Stomach (tissue), 4 donors: ENCODE measurements around the gene CDK15.

Source experiments
- CTCF ChIP-seq, 7 experiments: fragments of 450-650 bp in 4 of 7; fragments of 200-600 bp in 3 of 7; sonication (generic) in 3 of 7; IDR thresholded peaks; one replicate each; pipeline ENCODE4 v1.5.1; 2016 to 2019; ENCODE audit warnings: antibody characterized with exemption in 7 of 7, control low read depth in 2 of 7, mild to moderate bottlenecking in 1 of 7
- POLR2A ChIP-seq, 4 donors: fragments of 450-650 bp; IDR thresholded peaks; one replicate each; pipeline ENCODE4 v1.6.1; 2016; ENCODE audit warnings: antibody characterized with exemption in 4 of 4, control low read depth in 2 of 4, mild to moderate bottlenecking in 1 of 4, moderate library complexity in 1 of 4
- POLR2AphosphoS5 ChIP-seq, 3 donors: sonication (generic); formaldehyde crosslinking; IDR thresholded peaks; one replicate each; pipeline ENCODE4 v1.6.1; 2016; ENCODE audit warnings: antibody characterized with exemption in 3 of 3

DNA sequence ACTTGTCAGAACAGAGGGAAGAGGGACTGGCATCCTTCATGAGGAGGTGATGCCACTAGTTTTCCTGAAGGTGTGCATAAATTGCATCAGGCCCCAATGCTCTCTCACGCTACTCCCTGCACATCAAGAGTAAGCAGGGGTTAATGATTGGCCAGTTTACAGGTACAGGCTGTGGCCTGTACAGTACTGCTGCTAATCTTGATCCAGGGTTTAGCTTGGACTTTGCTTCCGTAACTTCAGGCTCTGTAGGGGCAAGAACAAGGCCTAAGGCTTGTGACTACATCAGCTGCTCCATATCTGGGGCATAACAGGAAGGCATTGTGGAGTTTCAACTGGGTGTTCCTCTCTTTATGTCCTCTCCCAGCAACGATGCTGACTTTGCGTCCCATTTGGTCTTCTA is 130.5 kb downstream of the CDK15 start:
- TF ChIP-seq POLR2A (IDR thresholded peaks at IDR 0.05) = no peak
- no peak for TF ChIP-seq CTCF (IDR thresholded peaks at IDR 0.05)
- no peak for TF ChIP-seq POLR2AphosphoS5 (IDR thresholded peaks at IDR 0.05)
